GM19438 (cell line): ENCODE results near the gene ATP9B.

ENCODE experiments used
- ATAC-seq: cut with Tn5 transposase; IDR thresholded peaks from one replicate; pipeline ENCODE4 v1.9.1; 2021; ENCODE audit warnings: low read depth; ENCODE audit not compliant: unreplicated experiment

The ATP9B gene

DNA sequence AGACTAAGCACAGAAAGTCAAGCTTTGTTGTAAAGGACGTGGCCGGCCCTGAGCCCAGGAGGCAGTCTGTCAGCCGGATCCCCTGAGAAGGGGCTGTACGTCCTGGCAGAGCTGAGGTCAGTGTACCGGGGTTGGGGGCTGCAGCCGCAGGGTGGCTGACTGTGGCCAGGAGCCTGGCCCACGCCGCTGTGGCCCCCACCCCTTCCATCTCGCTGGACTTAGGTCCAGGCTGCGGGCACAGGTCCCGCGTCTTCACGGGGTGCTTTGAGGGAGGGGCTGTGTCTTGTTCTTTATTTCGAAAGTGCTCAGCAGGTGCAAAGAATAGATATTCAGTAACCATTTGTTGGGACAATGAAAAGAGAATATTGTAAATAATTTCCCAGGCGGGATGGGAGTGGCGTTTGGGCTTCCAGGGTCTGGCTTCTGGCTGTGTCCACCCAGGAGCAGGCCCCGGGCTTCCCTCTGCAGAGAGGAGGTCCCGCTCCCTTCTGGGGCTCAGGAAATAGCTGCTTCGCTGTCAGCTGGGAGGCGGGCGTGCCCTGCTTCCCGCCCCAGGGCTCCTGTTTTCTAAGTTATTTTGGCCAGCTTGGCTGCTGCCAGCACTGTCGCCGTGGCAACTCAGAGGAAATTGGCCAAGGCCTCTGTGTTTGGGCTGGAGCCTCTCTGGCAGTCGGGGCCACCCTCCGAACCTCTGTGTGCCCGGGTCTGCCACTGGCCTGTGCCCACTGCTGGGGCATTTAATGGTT lies 334.0 kb downstream of the ATP9B start:
- ATAC-seq: no peak

DNA sequence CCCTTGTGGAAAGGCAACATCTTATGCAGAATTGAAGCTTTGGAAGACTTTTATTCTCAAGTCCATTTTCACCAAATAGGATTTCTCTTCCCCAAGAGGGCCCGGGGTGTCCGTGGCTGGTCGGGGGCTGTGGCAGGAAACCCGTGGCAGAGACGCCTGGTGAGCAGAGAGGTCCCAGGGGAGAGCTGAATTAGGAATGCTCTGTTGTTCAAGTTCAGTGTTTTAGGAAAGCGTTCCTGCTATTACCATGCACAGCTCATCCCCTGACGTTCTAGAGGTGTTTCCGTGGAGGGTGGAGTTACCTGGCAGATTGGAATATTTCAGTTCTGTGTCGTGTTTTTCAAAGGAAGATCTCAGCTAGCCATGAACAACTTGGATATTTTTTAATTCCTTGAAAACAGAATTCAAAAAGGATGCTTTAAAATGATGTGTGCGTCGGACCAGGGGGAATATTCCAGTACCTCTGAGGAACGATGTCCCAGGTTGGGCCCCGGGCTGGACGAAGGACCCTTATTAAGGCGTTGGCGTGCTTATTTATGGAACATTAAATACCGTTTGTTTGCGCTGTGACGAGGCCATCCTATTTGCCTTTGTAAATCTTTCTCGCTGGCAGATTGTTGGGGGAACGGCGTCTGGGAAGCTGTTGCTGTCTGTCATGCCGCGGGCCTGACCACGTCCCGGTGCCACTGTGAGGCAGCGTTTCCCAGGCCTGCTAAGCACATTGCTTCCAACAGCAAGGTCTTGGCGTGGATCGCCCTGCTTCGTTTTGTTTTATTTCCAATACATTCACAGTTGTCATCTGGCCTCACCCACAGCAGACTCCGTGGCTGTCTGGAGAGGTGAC lies 334.8 kb downstream of the ATP9B start:
- ATAC-seq: no peak

DNA sequence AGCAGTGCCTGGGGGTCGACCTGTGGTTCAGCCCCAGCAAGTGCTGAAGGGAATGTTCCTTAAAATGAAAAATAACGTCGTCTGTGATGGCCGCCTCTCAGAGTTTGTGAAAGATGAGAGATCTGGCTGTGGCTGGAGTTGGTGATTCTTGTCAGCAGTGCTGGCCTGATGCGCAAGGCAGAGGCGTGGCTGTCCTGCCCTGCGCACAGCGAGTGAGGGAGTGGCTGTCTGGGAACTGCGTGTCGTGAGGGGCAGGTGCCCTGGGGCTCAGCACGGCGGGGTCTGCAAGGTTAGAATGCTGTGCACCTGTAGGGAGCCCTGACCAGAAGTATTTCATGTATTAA lies 335.3 kb downstream of the ATP9B start:
- ATAC-seq: no peak

DNA sequence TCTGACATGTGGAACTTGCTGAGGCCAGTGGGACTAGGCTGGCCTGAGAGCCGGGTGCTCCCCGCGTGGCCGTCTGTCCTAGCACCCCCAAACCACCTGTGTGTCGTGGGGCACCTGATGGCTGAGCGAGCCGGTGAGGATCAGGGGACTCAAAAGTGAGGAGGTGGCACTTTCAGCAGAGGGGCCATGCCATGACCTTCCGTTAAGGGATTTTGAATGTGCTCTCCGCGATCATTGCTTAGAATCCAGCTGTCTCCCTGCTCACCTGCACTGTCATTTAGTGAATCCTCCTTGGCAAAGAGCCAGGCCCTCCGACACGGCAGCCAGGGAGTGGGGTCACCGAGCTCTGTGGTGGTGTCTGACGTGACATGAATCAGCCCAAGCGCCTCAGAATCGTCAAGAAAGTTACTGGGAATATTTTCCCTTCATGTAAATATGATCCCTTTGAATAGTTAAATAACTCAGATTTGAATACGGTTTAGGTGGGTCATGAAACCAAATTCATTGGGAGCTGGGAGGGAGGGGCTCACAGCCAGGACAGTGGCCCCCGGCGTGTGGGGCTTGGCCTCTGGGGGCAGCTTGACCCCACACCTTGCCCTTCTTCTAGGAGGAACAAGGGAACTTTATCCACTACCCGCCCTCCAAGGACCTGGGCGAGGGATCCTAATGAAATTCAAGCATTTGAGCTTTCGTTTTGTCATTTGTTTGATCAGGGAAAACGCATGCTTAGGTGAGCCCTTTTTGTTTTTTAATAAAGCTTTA lies 336.0 kb downstream of the ATP9B start:
- ATAC-seq: no peak

DNA sequence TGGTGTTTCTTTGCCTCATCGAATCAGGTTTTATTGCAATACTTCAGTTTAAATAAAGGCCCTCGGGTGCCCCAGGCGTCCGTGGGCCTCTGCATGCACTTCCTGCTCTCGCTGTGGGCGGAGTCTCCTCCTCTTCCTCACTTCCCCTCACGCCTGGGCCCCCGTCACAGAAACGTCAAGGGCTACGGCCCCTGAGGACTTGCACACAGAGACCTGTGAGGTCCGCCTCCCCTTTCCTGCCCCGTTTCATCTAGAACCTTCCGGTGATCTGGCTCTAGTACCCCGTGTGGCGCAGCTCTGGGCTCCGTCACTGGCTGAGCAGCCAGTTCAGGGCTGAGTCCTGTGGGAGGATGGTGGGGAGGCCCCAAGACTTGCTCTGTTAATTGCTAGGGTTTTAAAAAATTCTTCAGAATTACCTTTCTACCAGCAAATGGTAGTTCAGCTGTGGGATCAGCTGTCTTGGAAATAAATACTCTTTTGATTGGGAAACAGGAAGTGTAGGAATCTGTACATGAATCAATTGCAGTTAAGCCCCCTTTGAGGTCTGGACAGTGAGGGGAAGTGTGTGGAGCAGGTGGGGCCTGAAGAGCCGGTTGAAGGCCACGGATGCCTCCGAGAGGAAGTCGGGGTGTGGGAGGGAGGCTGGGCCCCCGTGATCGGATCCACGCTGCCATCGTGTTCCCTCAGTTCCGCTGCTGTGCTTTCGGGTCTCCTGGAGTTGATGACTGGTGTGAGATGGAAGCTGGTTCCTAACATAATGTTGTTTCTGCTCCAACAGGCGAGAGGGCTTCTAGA lies 336.8 kb downstream of the ATP9B start:
- peak; percentile 72 for ATAC-seq

DNA sequence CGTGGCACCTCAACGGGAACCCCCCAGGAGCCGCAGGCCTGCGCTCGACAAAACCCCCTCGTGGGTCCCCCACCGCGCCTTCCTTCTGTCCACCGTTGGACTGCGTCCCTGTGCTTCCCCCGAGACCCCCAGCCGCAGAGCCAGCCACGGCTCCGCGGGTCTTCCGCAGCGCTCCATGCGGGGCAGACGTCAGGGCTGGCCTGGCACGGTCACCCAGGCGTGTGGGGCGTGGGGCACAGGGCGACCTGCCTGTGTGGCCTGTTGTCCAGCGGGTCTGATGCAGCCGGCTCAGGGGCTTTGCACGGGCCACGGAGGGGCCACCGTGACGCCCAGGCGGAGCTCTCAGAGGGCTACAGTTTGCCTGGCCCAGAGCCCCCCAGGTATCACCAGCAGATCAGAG lies 337.5 kb downstream of the ATP9B start:
- ATAC-seq: no peak

DNA sequence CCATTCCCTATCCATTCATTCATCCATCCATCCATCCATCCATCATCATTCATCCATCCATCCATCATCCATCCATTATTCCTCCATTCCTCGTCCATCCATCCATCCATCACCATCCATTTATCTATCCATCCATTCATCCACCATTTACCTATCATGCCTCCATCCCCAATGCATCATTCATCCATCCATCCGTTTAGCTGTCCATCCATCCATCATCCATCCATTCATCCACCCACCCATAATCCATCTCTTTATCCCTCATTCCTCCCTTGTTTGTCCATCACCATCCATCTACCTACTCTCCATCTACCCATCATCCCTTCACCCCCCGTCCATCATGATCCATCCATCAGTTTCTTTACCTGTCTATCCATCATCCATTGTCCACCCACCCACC lies 340.1 kb downstream of the ATP9B start:
- ATAC-seq: no peak

DNA sequence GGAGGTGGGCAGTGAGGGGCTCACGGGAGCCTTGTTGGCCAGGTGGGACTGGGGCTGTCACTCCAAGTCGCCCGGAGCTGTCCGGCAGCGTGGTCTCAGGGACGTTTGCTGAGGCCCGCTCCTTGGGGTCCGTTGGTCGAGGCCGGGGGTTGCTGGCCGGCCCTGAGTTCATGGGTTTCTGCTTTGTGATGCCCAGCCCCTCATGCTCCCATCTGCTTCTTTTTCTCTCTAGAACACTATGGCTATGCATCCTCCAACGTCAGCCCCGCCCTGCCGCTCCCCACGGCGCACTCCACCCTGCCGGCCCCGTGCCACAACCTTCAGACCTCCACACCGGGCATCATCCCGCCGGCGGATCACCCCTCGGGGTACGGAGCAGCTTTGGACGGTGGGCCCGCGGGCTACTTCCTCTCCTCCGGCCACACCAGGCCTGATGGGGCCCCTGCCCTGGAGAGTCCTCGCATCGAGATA lies 341.0 kb downstream of the ATP9B start:
- no peak for ATAC-seq

DNA sequence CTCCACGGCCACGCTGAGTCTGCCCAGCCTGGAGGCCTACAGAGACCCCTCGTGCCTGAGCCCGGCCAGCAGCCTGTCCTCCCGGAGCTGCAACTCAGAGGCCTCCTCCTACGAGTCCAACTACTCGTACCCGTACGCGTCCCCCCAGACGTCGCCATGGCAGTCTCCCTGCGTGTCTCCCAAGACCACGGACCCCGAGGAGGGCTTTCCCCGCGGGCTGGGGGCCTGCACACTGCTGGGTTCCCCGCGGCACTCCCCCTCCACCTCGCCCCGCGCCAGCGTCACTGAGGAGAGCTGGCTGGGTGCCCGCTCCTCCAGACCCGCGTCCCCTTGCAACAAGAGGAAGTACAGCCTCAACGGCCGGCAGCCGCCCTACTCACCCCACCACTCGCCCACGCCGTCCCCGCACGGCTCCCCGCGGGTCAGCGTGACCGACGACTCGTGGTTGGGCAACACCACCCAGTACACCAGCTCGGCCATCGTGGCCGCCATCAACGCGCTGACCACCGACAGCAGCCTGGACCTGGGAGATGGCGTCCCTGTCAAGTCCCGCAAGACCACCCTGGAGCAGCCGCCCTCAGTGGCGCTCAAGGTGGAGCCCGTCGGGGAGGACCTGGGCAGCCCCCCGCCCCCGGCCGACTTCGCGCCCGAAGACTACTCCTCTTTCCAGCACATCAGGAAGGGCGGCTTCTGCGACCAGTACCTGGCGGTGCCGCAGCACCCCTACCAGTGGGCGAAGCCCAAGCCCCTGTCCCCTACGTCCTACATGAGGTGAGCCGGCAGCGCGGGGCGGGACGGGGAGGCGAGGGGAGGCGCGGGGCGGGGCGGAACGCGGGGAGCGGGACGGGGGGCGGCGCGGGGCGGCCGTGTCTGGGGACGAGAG lies 341.8 kb downstream of the ATP9B start:
- no peak for ATAC-seq

DNA sequence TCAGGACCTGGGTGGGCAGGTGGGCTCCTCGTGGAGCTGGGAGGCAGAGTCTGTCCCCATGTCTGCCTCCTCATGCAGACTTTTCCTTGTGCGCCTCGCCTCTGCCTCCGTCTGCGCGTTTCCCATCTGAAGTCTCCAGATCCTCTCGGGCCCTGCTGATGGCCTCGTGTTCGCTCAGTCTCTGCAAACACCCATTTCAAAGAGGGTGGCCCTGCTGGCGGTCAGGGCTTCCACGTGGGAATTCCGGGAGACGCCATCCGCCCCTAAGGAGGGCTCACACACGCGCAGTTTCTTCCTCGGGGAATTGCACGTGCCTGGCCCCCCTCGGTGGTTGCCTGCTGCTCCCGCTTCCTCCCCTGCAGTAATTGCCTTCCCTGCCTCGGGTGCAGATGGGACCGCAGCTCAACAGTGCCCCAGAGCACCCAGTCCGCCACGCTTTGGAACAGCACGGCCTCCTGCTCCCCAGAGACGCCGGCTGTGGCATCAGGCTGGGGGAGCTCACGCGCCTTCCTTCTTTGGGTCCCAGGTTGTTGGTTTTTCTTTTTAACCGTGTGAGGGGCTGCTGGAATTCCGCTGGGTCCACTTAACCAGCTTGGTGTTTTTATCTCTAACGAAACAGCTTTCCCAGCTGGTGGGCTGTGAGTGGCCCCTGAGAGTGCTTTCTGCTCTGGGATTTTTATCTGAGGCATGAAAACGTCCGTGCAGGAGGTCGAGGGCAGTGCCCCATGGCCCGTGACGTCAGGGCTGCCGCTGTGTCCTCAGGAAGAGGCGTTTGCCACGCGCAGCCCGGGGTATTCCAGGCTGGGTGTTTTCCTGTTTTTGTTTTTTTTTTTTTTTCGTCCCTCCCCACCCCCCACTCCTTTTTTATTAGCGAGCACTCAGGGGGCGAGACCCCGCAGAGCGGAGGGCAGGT lies 342.7 kb downstream of the ATP9B start:
- ATAC-seq: no peak

DNA sequence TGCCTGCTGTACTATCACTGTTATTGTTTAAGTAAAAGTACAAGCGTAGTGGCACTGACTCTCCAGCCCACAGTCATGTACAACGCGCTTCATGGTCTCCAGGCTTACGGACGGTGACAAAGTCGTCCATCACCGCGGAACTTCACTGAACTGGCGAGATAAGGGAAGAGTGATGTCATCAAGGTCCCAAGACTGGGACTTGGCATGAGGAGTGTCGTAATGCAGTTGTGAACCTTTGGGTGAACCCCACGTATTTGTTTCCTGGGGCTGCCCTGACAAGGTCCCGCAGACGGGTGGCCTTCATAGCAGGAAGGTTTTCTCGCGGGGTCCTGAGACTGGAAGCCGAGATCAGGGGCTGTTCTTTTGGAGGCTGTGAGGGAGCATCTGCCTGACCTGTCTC lies 343.8 kb downstream of the ATP9B start:
- no peak for ATAC-seq

DNA sequence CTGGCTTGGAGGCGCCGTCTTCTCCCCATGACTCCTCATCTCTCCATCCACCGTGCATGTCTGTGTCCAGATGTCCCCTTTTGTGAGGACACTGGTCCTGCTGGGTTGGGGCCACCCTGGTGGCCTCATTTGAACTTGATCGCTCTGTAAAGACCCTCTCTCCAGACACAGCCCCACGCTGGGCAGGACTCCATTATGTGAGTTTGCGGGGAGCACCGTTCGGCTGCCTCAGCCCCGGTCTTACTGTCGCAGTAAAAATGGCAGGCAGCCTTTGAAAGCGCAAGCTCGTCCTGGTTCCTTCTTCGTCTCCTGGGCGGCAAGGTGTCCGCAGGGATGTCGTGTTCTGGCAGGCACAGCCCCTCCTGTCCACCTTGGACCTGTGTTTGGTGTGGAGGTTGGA lies 344.2 kb downstream of the ATP9B start:
- ATAC-seq: no peak

DNA sequence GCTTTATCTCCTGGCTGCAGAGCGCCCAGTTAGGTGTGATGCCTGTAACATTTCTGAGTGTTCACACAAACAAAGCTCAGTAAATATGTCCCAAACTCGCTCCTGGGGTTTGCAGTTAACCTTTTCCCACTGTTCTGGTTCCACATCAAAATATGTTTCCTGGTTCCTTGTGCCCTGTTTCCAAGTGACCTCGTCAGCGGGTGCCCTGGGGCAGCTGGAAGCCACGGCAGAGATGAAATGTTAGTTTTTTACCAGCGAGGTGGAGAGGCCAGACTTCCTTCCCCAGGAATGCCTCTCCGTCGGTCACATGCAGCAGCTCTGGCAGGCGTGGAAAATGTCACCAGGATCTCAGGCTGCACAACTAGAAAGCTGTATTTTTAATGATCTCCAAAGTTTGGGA lies 344.7 kb downstream of the ATP9B start:
- ATAC-seq: no peak

DNA sequence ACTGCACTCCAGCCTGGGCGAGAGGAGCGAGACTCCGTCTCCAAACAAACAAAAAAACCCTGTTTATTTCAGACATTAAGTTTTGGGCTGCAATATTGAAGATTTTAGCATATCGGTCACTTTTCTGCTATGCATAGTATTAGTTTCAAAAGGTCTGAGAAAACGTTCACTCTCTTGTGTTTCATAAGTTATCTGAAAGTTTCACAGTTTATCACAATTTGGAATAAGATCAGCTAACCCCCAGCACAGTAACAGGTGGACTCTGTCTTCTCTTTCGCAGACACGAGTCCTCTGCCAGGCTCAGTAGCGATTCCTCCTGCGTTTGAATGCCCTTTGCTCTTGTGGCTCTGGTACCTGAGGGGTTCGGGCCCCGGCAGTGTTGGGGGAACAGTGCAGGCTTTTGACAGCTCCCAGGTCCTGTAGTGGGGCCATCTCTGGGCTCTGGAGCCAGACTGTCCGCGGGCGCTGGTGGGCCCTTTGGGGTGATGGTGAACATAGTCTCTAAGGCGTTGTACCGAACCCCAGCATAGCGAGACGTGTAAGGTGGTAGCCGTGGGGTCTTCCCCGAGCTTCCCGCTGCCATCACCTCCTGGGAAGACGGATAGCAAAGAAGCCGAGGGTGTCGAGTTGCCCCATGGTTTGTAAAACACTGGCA lies 347.0 kb downstream of the ATP9B start:
- no peak for ATAC-seq

DNA sequence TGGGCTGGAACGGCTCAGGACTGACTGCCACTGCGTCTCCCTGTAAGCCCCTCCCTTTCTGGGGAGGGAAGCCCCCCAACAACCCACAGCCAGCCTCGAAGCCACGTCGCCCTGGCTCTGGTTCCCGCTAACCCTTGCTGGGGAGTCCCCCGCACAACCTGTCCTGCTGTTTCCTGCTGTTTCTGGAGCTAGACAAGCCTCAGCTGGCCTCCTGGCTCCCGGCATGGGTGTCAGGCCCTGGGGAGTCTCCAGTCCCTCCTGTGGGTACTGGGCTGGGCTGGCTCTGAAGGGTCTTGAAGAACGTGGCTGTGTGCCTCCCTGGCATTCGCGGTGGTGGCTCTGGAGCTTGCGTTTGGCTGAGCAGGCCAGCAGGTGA lies 347.5 kb downstream of the ATP9B start:
- ATAC-seq: no peak

DNA sequence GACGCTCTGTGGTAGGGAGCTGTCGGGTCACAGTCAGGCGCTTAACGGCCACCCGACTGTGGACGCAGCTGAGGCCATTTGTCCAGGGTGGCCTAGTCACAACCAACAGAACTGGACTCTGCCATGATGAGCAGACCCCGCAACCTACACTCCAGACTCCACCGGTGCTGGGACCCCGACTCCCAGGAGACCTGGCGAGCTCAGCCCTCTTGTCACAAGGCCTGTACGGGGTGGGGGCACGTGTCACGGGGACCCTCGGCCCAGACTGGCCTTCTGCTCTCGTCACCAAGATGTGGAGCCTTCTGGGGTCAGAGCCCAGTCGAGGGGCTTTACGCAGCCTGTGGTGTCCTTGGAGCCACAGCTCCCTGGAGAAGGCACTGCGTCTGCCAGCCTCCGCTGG lies 349.0 kb downstream of the ATP9B start:
- no peak for ATAC-seq

DNA sequence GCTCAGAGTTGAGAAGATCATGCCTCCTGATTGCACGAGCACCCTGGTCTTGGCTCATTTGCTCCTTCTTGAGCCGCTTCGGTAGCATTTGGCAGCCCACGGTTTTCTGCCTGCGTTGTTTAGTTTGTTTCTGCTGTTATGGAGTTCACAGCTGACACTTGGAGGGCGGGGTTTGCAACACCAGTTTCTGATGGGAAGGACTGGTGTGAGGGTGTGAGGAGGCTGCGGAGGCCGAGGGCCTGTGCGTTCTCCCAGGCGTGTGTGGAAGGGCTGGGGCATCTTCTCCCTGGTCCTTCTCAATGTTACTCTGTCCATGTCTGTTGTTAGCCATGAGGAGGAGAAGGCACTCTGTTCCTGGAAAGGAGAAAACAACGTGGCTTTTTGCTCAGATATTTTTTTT lies 349.4 kb downstream of the ATP9B start:
- ATAC-seq: no peak
